HepG2 (cell line): ENCODE measurements around the gene IQCE.

Experiments
- CBX1 ChIP-seq: IDR thresholded peaks from one replicate; pipeline ENCODE4 v1.6.1; 2016; ENCODE audit warnings: antibody characterized with exemption, low read depth
- EEA1 ChIP-seq: sonication (generic); formaldehyde crosslinking; IDR thresholded peaks from 2 replicates; pipeline ENCODE4 v1.5.1; 2020; ENCODE audit warnings: mild to moderate bottlenecking, missing genetic modification reagents, borderline replicate concordance
- ESRRA ChIP-seq: sonication (generic); formaldehyde crosslinking; IDR thresholded peaks from 2 replicates; pipeline ENCODE4 v1.5.1; 2020; ENCODE audit warnings: mild to moderate bottlenecking, low read depth, missing genetic modification reagents
- FOXK2 ChIP-seq: fragments of 450-650 bp; IDR thresholded peaks from 2 replicates; pipeline ENCODE4 v1.6.1; 2016
- POLR2A ChIP-seq, 2 experiments: IDR thresholded peaks; 2 replicates each; pipeline ENCODE4 v1.6.1; 2011; ENCODE audit warnings: low read depth in 2 of 2, low read length in 2 of 2, mild to moderate bottlenecking in 1 of 2, moderate library complexity in 1 of 2; ENCODE audit not compliant: insufficient read depth in 1 of 2
- POLR2AphosphoS5 ChIP-seq: IDR thresholded peaks from 2 replicates; pipeline ENCODE4 v1.6.1; 2012; ENCODE audit warnings: low read depth, low read length
- TF ChIP-seq, protein P1 (sequence below): IDR thresholded peaks from 2 replicates; pipeline ENCODE4 v1.6.1; 2012; ENCODE audit warnings: low read depth, low read length, improper control_type of control experiment
- TF ChIP-seq, protein P2 (sequence below): IDR thresholded peaks from 2 replicates; pipeline ENCODE4 v1.6.1; 2012; ENCODE audit warnings: inconsistent platforms
- TF ChIP-seq, protein P3 (sequence below): sonication (generic); formaldehyde crosslinking; IDR thresholded peaks from 2 replicates; pipeline ENCODE4 v1.5.0; 2020; ENCODE audit warnings: mild to moderate bottlenecking, missing genetic modification reagents, moderate library complexity

- TF ChIP-seq ESRRA (CRISPR knock-in tag) (no peak), POLR2AphosphoS5 (no peak), FOXK2 (no peak), EEA1 (CRISPR knock-in tag) (no peak), CBX1 (no peak), POLR2A (IDR thresholded peaks at IDR 0.05; ENCODE audit: insufficient read depth in 1 of 2, low read depth in 2 of 2, low read length in 2 of 2) (no peak)
- TF ChIP-seq, protein P1, sequence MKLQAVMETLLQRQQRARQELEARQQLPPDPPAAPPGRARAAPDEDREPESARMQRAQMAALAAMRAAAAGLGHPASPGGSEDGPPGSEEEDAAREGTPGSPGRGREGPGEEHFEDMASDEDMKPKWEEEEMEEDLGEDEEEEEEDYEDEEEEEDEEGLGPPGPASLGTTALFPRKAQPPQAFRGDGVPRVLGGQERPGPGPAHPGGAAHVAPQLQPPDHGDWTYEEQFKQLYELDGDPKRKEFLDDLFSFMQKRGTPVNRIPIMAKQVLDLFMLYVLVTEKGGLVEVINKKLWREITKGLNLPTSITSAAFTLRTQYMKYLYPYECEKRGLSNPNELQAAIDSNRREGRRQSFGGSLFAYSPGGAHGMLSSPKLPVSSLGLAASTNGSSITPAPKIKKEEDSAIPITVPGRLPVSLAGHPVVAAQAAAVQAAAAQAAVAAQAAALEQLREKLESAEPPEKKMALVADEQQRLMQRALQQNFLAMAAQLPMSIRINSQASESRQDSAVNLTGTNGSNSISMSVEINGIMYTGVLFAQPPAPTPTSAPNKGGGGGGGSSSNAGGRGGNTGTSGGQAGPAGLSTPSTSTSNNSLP, result no peak
- TF ChIP-seq, protein P2, sequence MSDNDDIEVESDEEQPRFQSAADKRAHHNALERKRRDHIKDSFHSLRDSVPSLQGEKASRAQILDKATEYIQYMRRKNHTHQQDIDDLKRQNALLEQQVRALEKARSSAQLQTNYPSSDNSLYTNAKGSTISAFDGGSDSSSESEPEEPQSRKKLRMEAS, result no peak
- TF ChIP-seq, protein P3, sequence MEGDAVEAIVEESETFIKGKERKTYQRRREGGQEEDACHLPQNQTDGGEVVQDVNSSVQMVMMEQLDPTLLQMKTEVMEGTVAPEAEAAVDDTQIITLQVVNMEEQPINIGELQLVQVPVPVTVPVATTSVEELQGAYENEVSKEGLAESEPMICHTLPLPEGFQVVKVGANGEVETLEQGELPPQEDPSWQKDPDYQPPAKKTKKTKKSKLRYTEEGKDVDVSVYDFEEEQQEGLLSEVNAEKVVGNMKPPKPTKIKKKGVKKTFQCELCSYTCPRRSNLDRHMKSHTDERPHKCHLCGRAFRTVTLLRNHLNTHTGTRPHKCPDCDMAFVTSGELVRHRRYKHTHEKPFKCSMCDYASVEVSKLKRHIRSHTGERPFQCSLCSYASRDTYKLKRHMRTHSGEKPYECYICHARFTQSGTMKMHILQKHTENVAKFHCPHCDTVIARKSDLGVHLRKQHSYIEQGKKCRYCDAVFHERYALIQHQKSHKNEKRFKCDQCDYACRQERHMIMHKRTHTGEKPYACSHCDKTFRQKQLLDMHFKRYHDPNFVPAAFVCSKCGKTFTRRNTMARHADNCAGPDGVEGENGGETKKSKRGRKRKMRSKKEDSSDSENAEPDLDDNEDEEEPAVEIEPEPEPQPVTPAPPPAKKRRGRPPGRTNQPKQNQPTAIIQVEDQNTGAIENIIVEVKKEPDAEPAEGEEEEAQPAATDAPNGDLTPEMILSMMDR (CRISPR knock-in tag), result peak; percentile 89
These were observed 9.0 kb downstream of the IQCE start for GRCh38 chr7:2567679-2568278.
